ENCODE results near the gene ROBO4. TPM values are rescaled to one million over a fixed set of nuclear protein-coding genes. Genes with fewer than 3 reads are reported as not detected.
A peak's percentile ranks its signal among the peaks of the same experiment; 100 is the strongest.

The ROBO4 gene
- total RNA-seq, 8 experiments from 2014 or later = 0.05 to 1.9 (median 0.73) TPM; not detected in 1

DNA sequence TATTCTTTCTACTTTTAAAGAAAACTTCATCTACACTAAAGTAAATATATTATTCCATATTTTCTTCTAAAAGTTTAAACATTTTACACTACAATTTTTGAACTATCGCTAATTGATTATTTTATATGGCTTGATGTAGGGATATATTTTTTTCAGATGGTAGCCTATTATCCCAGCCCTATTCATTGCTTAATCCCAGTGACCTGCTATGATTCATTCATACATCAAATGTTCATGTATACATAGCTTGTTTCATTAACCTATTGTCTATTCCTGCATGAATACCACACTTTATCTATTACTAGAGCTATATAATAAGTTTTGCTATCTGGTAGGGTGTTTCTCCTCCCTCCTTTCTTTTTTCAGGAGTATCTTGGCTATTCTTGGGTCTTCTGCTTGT lies 5.0 kb upstream of the ROBO4 start:
- in situ Hi-C loops (cut with MboI; ENCODE audit: low pct_unique_long_range_greater_than_20kb in 2 of 9, low sequenced_read_pairs in 9 of 9, unreplicated experiment in 9 of 9) = no loop called here
- 75 to 100% (median 100%) methylated on average over 1 of the region's 1 CpG; no CpG with 5 or more reads in 1 of the 10 experiments for WGBS, 10 experiments
- Histone ChIP-seq H3K4me3 (no peak overlapping the region), H3K4me1 (replicated peaks in 1 of 2) (peaks cover 2 to 6% of the 10 kb centered on the region in 2 donors), H3K27ac (no peak overlapping the region)
- no peak for ATAC-seq (replicated peaks in 6 of 8)

DNA sequence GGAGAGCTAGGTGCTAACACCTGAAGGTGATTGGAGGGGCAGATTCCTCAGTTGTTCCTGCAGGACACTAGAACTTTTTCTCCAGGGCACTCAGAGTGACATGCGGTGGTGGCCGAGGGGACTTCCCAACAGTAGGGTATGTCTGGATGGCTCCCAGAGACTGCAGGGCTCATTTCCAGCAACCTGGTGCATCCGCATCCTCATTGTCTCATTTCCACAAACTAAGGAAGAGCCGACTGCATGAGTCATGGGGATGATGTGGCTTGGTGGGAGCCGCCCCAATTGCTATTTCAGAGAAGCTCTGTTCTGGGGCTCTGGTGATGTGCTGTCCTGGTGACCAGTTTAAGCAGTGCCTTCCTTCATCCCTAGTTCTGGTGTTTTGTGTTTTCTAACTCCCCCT lies 2.8 kb upstream of the ROBO4 start:
- peak; percentile 57 to 87 (median 76) for ATAC-seq (replicated peaks in 6 of 8)
- no peak overlapping the region for H3K27ac ChIP-seq
- H3K4me1 ChIP-seq (replicated peaks in 1 of 2) = peaks cover 4 to 6% of the 10 kb centered on the region in 2 donors
- in situ Hi-C loops (cut with MboI; ENCODE audit: low pct_unique_long_range_greater_than_20kb in 2 of 9, low sequenced_read_pairs in 9 of 9, unreplicated experiment in 9 of 9) = no loop called here
- WGBS, 10 experiments = 0 to 100% (median 80%) methylated on average over 1 to 4 of the region's 5 CpGs; no CpG with 5 or more reads in 4 of the 10 experiments
- H3K4me3 ChIP-seq = no peak overlapping the region

- ATAC-seq (replicated peaks in 6 of 8) = peak in 1 of 8 experiments; percentile 17
- Histone ChIP-seq H3K4me1 (replicated peaks in 1 of 2) (peaks cover 4 to 6% of the 10 kb centered on the region in 2 donors), H3K4me3 (no peak overlapping the region), H3K27ac (no peak overlapping the region)
- in situ Hi-C loops (cut with MboI; ENCODE audit: low pct_unique_long_range_greater_than_20kb in 2 of 9, low sequenced_read_pairs in 9 of 9, unreplicated experiment in 9 of 9) = no loop called here
- WGBS, 10 experiments = 10 to 89% (median 60%) methylated on average over 1 to 6 of the region's 6 CpGs; no CpG with 5 or more reads in 1 of the 10 experiments
These were observed 1.9 kb upstream of the ROBO4 start for GRCh38 chr11:124899383-124900145.

DNA sequence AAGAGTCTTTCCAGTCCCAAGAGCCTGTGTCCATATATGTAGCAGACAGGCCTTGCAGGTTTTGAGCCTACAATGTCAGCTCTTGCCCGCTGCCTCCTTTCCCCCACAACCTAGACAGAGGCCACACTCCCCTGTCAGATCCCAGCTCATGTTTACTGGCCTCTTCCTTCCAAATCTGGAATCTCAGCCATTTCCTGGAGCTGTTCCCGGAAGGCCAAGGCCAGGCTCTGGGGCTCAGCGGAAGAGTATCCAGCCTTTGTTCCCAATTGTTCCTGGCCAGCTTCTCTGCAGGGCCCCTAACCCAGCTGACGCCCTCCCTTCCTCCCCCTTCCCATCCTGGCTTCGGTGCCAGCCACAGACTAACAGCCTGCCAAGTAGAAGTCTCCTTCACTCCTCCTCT lies 1.0 kb upstream of the ROBO4 start:
- WGBS, 10 experiments = 0 to 100% (median 45%) methylated on average over 1 to 4 of the region's 5 CpGs; no CpG with 5 or more reads in 2 of the 10 experiments
- Histone ChIP-seq H3K4me3 (no peak overlapping the region), H3K4me1 (replicated peaks in 1 of 2) (peaks cover 4 to 6% of the 10 kb centered on the region in 2 donors), H3K27ac (no peak overlapping the region)
- peak in 3 of 8 experiments; percentile 1 to 58 (median 31) for ATAC-seq (replicated peaks in 6 of 8)
- in situ Hi-C loops (cut with MboI; ENCODE audit: low pct_unique_long_range_greater_than_20kb in 2 of 9, low sequenced_read_pairs in 9 of 9, unreplicated experiment in 9 of 9) = no loop called here

DNA sequence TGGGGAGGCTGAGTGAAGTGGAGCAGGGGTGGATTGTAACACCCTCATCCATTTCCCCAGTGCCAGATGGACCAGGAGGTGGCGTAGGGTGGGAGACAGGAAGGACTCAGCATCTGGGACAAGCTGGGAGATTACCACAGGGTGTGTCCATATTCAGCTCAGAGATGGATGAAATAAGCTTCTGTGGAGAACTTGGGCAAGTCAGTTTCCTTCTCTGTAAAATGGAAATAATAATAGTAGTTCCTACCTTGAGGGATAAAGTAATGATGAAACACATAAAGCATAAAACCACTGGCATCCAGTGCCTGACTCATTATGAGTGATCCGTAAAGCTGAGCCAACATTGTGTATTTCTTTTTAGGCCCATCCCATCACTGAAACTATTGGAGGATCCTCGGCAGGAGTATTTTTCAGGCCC lies 607 bp upstream of the ROBO4 start:
- peak in 3 of 8 experiments; percentile 39 to 82 (median 57) for ATAC-seq (replicated peaks in 6 of 8)
- Histone ChIP-seq H3K4me1 (replicated peaks in 1 of 2) (peaks cover 4 to 6% of the 10 kb centered on the region in 2 donors), H3K4me3 (no peak overlapping the region), H3K27ac (no peak overlapping the region)
- in situ Hi-C loops (cut with MboI; ENCODE audit: low pct_unique_long_range_greater_than_20kb in 2 of 9, low sequenced_read_pairs in 9 of 9, unreplicated experiment in 9 of 9) = no loop called here
- WGBS, 10 experiments = 0 to 100% (median 60%) methylated on average over 1 to 3 of the region's 3 CpGs

- Histone ChIP-seq H3K4me1 (replicated peaks in 1 of 2) (peaks cover 4 to 6% of the 10 kb centered on the region in 2 donors), H3K27ac (no peak overlapping the region), H3K4me3 (no peak overlapping the region)
- in situ Hi-C loops (cut with MboI; ENCODE audit: low pct_unique_long_range_greater_than_20kb in 2 of 9, low sequenced_read_pairs in 9 of 9, unreplicated experiment in 9 of 9) = no loop called here
- peak in 2 of 8 experiments; percentile 7 to 39 for ATAC-seq (replicated peaks in 6 of 8)
- 0 to 100% (median 60%) methylated on average over 1 to 2 of the region's 9 CpGs; no CpG with 5 or more reads in 5 of the 10 experiments for WGBS, 10 experiments
These were observed 759 bp downstream of the ROBO4 start for GRCh38 chr11:124896821-124897391.

GRCh38 chr11:124896071-124896750 lies 1.5 kb downstream of the ROBO4 start:
- Histone ChIP-seq H3K4me1 (replicated peaks in 1 of 2) (peaks cover 4 to 6% of the 10 kb centered on the region in 2 donors), H3K27ac (no peak overlapping the region), H3K4me3 (no peak overlapping the region)
- no peak for ATAC-seq (replicated peaks in 6 of 8)
- in situ Hi-C loops (cut with MboI; ENCODE audit: low pct_unique_long_range_greater_than_20kb in 2 of 9, low sequenced_read_pairs in 9 of 9, unreplicated experiment in 9 of 9) = no loop called here
- 60 to 100% (median 91%) methylated on average over 1 to 11 of the region's 16 CpGs; no CpG with 5 or more reads in 6 of the 10 experiments for WGBS, 10 experiments

- H3K4me3 ChIP-seq = no peak overlapping the region
- no peak for ATAC-seq (replicated peaks in 6 of 8)
- 73 to 100% (median 94%) methylated on average over 2 to 9 of the region's 20 CpGs; no CpG with 5 or more reads in 7 of the 10 experiments for WGBS, 10 experiments
- H3K27ac ChIP-seq = no peak overlapping the region
- peaks cover 10 to 13% of the 10 kb centered on the region in 2 donors for H3K4me1 ChIP-seq (replicated peaks in 1 of 2)
- in situ Hi-C loops (cut with MboI; ENCODE audit: low pct_unique_long_range_greater_than_20kb in 2 of 9, low sequenced_read_pairs in 9 of 9, unreplicated experiment in 9 of 9) = no loop called here
These were observed 2.1 kb downstream of the ROBO4 start for GRCh38 chr11:124895471-124895971.

- ATAC-seq (replicated peaks in 6 of 8) = no peak
- Histone ChIP-seq H3K4me1 (replicated peaks in 1 of 2) (peaks cover 10 to 15% of the 10 kb centered on the region in 2 donors), H3K4me3 (no peak overlapping the region), H3K27ac (no peak overlapping the region)
- in situ Hi-C loops (cut with MboI; ENCODE audit: low pct_unique_long_range_greater_than_20kb in 2 of 9, low sequenced_read_pairs in 9 of 9, unreplicated experiment in 9 of 9) = no loop called here
- WGBS, 10 experiments = 35 to 81% (median 73%) methylated on average over 1 to 4 of the region's 4 CpGs; no CpG with 5 or more reads in 3 of the 10 experiments
These were observed 2.8 kb downstream of the ROBO4 start for GRCh38 chr11:124894606-124895430.

DNA sequence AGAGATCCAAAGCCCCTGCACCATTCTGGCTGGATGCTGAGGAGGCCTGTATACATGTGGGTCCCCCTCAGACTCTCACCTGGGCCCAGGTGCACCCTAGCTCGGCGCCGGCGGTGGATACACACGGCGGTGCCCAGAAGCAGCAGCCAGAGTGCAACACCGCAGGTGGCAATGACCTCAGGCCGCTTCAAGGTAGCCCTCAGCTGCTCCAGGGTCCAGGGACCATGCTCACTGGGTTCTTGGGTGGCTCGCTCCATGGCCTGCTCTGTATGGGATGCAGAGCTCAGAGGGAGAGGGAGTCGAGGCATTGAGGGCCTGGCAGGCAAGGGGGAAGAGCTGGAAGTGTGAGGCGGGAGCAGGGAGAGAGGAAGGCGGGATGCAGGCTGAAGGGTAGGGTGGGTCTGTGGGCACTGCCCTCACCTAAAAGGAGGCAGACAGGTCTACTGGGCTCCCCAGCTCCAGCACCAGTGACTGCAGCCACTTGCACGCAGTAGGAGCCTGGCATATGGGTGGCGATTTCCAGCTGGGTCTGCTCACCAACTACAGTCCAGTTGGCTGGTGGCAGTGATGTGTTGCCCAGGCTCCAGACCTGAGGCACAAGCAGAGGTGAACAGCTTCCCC lies 3.8 kb downstream of the ROBO4 start:
- in situ Hi-C loops (cut with MboI; ENCODE audit: low pct_unique_long_range_greater_than_20kb in 2 of 9, low sequenced_read_pairs in 9 of 9, unreplicated experiment in 9 of 9) = no loop called here
- H3K4me1 ChIP-seq (replicated peaks in 1 of 2) = peaks cover 10 to 15% of the 10 kb centered on the region in 2 donors
- 60 to 100% (median 88%) methylated on average over 1 to 8 of the region's 14 CpGs; no CpG with 5 or more reads in 7 of the 10 experiments for WGBS, 10 experiments
- H3K27ac ChIP-seq = no peak overlapping the region
- ATAC-seq (replicated peaks in 6 of 8) = no peak
- H3K4me3 ChIP-seq = no peak overlapping the region

DNA sequence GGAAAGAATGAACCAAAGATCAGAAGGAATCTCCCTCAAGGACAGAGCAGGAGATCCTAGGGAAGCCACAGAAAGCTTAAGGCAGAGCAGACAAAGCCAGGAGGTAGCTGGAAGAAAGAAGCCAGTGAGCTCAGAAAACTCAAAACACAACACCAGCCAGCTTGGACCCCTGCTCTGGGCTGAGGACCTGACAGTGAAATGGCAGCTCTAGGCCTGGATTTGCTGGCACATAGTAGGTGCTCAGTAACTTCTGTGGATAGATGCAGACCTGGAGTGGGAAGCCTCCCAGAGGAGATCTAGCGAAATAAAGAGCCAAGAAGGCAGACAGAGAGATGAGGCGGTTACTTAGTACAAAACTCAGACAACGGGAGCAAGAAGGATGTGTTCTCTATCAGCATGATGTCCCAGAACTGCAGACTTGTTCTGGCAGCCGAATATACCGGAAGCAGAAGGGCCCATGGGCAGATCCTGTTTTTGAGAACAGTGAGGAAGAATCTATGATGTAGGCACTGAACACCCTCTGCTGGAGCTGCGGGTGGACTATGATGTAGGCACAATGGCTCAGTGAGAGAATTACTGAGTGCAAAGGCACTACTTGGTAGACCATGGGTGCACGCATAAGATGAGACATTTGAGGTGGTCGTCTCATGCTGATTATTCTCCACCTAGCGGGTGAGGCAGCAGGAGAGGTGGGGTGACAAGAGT lies 4.8 kb downstream of the ROBO4 start:
- no peak overlapping the region for H3K4me3 ChIP-seq
- in situ Hi-C loops (cut with MboI; ENCODE audit: low pct_unique_long_range_greater_than_20kb in 2 of 9, low sequenced_read_pairs in 9 of 9, unreplicated experiment in 9 of 9) = no loop called here
- H3K4me1 ChIP-seq (replicated peaks in 1 of 2) = peaks cover 10 to 15% of the 10 kb centered on the region in 2 donors
- ATAC-seq (replicated peaks in 6 of 8) = no peak
- 79 to 100% (median 90%) methylated on average over 1 to 9 of the region's 9 CpGs; no CpG with 5 or more reads in 1 of the 10 experiments for WGBS, 10 experiments
- no peak overlapping the region for H3K27ac ChIP-seq

Measured in motor neuron (in vitro differentiated cells).